Suprapubic skin (tissue), 4 donors: ENCODE results near the gene STKLD1.

Source experiments
- POLR2A ChIP-seq, 2 donors: fragments of 450-650 bp; IDR thresholded peaks; one replicate each; pipeline ENCODE4 v1.6.1; 2017; ENCODE audit warnings: antibody characterized with exemption in 2 of 2, mild to moderate bottlenecking in 2 of 2, moderate library complexity in 2 of 2
- POLR2AphosphoS5 ChIP-seq, 3 donors: sonication (generic); formaldehyde crosslinking; IDR thresholded peaks; one replicate each; pipeline ENCODE4 v1.6.1; 2017; ENCODE audit warnings: antibody characterized with exemption in 3 of 3
- TF ChIP-seq, protein P1 (sequence below), 2 donors: fragments of 200-600 bp in 1 of 2; fragments of 450-650 bp in 1 of 2; sonication (generic) in 1 of 2; IDR thresholded peaks; one replicate each; pipeline ENCODE4 v1.5.1; 2016 to 2019; ENCODE audit warnings: antibody characterized with exemption in 2 of 2, mild to moderate bottlenecking in 1 of 2, moderate library complexity in 1 of 2

- TF ChIP-seq, protein P1, sequence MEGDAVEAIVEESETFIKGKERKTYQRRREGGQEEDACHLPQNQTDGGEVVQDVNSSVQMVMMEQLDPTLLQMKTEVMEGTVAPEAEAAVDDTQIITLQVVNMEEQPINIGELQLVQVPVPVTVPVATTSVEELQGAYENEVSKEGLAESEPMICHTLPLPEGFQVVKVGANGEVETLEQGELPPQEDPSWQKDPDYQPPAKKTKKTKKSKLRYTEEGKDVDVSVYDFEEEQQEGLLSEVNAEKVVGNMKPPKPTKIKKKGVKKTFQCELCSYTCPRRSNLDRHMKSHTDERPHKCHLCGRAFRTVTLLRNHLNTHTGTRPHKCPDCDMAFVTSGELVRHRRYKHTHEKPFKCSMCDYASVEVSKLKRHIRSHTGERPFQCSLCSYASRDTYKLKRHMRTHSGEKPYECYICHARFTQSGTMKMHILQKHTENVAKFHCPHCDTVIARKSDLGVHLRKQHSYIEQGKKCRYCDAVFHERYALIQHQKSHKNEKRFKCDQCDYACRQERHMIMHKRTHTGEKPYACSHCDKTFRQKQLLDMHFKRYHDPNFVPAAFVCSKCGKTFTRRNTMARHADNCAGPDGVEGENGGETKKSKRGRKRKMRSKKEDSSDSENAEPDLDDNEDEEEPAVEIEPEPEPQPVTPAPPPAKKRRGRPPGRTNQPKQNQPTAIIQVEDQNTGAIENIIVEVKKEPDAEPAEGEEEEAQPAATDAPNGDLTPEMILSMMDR (IDR thresholded peaks at IDR 0.05): no peak
- TF ChIP-seq POLR2A (IDR thresholded peaks at IDR 0.05): no peak
- TF ChIP-seq POLR2AphosphoS5 (IDR thresholded peaks at IDR 0.05): no peak
Observed at GRCh38 chr9:133400292-133400691, 24.1 kb downstream of the STKLD1 start.
